ENCODE data around the gene CACNB4.

Gene CACNB4

DNA sequence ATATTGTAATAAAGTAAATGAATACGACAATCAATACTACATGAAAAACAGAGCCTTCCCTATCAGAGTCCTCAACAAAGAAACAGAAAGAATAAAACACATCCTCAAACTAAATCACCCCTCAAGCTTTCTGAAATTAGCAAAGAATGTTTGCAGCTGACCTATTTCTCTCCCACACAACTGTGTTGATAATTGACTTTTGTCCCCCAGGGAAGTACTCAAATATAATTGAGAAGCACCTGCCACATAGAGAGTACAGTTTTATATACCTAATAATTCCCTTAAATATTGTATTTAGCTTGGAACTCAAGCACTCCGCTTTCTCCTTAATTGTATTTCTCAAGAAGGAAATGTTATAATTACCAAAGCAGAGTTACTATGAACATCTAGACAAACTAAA is 12.6 kb downstream of the CACNB4 start:
- DNase-seq, result peak; percentile 42

DNA sequence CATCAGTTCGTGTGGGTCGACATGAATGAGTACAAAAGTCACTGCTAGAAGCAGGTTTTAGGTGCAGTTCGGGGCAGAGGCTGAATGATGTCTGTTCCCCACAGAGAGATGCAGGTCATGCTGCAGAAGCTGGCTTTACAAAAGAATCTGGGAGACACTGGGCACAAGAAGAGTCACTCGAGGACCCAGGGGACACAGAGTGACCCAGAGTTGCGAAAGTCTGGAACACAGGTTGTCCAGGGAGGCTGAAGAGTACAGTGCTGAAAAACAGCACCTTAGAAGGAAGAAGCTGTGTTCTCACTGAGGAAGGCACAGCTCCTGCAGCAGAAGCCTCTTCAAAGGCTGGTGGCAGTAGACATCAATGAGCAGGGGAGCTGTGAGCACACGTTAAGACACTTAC is 14.8 kb downstream of the CACNB4 start:
- DNase-seq, result no peak

DNA sequence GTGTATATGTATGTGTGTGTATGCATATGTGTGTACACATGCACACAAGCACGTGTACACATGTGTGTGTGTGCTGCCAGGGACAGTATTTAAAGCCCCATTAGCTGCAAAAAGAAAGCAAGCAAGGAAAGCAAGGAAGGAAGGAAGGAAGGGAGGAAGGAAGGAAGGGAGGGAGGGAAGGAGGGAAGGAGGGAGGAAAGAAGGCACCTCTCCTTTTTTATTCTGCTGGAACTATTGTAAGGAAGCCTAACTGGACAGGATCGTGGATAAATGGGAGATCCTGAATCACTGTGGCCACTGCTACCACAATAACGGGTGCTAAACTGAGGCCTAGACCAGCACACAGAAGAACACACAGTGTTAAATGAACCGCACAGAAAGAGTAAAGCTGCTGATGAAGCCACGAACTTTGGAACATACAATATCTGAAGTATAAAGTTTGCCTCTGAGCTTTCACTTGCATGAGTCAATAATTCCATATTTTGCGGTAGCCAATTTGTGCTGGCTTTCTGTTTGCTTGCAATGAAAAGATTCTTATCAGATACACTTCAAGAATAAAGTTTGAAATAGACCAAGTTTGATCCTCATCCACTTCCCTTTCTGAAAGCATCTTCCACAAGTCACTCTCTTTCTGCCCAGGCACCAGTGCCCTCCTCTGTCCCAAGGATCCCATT is 15.5 kb downstream of the CACNB4 start:
- DNase-seq, result no peak

DNA sequence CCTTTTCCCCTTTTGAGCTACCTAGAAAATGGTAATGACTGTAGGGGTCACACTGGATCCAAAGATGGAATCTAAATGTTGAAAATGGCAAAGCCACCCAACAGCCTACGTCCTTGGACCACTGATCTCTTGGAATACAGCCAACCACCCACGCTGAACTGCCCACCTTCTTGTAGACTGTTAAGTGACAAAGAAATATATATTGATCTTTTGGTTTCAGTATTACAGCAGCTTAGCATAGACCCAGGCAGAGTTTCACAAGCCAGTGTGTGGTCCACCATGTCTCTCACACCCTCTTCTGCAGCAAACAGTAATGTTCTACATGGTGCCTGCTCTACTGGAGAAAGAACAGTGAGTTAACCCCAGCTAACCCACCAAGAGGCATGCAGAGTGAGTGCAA is 20.2 kb downstream of the CACNB4 start:
- no peak for DNase-seq

DNA sequence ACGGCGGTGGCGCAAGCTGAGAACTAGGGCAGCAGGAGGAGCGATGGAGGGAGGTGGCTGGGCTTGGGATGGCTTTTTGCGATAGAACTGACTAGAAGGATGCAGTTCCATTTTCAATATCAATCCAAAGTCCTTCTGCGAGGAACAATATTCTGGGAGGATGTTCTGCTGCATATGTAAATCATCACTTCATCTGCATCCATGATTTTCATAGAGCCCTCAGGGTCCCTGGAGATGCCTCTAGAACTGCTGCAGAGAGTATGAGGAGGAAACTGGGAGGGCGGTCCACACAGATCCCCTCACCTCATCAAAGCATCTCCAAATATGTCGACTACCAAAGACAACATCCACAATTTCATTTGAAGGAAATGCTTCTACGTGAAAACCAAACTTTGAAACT is 20.8 kb downstream of the CACNB4 start:
- no peak for DNase-seq

DNA sequence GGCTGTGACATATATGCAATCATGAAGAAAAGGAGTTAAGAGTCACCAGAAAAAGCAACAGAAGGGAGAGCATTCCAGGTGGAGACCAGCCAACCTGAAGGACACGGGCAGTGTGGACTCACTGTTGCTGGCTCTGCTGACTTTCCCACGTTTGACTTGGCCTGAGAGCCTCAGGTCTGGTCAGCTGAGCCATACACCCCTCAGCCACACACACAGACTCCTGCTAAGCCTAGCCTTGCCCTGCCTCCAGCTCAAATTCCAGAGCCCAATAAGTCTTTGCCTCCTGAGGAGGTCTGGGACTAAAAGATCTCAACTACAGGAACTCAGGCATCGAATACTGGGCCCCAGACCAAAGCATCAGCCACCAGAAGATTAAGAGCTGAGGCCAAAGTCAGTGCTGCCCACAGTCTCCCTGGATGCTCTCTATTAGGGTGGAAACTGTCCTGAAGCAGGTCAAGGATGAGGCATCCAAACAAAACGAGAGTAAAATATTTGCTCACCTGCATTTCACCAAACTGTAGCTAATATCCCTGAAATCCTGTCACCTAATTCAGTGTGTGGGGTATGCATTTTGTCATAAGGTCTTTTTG is 23.3 kb downstream of the CACNB4 start:
- no peak for DNase-seq

DNA sequence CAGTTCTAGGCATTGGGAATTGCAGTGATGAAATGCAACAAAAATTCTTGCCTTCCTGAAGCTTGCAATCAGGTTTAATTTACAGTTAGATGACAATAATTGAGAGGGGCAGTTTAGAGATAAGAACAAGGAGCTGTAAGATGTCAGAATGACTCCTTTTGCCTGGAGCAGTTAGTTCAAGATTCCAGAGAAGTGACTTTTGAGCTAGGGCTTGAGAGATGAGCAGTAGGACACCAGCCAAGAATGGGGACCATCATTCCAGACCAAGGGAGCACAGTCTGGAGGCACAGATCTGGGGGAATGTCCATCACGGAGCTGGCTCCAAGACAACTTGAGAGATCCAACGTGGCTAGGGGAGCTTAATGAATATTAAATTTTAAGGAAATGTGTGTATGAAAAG is 26.8 kb downstream of the CACNB4 start:
- DNase-seq, result no peak

DNA sequence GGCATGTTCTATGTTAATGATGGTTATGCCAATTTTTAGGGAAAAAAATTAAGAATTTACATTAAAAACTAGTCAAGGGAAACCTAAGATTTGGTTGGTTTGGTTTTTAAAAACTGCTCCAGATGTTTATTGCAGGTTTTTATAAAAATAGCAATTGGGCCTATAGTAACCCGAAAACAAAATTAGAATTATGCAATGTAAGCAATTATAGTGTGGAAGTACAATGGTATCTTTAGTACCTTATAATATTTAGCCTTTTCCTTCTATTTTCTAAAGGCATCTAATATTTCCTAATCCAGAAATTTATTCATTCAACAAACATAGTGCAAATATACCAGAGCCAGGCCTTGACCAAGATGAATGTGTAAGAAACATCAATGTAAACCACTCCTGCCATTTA is 27.3 kb downstream of the CACNB4 start:
- no peak for DNase-seq

DNA sequence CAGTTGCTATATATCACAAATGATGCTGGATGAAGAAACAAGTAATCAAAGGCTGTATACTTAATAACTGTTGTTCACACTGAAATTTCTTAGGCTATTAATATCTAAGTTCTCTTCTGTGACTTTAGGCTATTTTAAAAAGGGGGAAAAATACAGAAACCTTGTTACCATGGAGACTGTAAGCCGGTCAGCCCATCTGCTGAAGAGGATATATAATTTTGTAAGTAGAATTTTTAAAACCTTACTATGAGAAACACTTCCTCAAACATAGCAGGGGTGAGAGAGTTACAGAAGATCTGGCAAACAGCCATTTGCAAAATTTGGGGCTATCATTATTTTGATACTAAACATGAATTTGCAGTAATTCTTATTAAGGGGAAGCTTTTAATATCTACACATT is 27.8 kb downstream of the CACNB4 start:
- DNase-seq, result no peak

DNA sequence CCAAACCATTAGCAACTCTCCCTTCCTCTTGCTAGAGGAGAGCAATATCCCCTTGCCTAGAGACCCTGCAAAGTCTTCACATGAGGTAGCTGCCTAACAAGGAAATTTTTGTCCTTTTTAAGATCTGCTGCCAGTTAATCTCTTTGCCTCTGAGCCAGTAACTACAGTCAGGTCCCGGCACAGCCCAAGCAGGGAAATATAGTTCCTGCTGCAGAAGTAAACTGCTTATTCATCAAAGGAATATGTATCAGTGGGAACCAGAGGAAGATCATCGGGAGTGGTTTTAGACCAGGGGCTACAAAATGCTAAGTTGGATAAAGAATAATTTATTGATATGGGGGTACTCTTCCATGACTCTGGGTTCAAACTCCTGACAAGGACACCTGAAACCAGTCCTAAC is 30.6 kb downstream of the CACNB4 start:
- no peak for DNase-seq

DNA sequence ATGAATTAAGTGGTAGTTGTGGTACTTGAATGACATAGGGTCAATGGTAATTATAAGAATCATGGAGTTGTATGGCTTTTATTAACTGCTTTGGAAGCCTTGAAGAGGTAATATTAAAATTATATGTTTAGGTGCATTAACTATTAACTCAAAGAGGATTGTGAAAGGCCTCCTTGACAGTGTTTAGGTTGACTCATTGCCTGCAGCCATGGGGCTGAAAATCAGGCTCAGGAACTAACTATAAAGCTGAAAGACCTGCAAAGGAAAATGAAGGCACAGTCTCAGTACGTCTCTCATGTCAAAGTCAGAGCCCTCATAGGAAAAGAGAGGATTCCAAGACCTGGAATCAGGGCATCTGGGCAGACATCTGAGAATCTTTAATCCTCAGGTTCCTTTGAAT is 31.0 kb downstream of the CACNB4 start:
- DNase-seq, result no peak

DNA sequence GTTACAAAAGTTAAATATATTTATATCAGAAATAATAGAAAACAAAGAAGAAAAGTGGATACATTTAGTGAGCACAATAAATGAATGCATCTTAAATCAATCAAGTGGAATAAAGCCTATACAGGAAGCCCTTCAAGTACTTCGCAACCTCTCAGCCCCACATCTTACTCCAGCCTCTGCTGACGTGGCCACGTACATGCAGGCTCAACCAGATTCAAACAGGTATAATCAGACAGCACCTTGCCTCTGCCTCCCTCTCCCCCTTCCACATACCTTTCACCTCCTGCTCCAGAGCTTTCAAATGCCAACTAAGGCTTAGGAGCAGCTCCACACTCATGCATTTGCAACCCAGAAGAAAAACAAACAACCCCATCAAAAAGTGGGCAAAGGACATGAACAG is 32.9 kb downstream of the CACNB4 start:
- DNase-seq, result no peak

DNA sequence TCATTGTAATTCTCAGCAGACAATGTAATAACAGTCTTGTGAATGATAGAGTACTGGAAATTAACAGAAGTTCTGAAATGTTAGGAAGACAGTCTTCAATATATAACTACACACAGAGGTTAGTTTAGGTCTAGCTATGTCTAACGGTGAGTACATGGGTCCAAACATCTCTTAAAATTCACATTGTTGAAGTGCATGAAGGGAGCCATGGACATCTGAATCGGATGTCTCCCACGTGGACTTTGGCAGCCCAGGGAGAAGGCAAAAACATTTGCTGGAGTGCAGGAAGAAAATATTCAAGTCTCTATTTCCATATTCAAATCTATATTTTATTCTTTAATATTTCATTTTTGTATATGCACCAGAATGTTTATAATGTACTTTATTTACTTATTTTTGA is 34.8 kb downstream of the CACNB4 start:
- no peak for DNase-seq

DNA sequence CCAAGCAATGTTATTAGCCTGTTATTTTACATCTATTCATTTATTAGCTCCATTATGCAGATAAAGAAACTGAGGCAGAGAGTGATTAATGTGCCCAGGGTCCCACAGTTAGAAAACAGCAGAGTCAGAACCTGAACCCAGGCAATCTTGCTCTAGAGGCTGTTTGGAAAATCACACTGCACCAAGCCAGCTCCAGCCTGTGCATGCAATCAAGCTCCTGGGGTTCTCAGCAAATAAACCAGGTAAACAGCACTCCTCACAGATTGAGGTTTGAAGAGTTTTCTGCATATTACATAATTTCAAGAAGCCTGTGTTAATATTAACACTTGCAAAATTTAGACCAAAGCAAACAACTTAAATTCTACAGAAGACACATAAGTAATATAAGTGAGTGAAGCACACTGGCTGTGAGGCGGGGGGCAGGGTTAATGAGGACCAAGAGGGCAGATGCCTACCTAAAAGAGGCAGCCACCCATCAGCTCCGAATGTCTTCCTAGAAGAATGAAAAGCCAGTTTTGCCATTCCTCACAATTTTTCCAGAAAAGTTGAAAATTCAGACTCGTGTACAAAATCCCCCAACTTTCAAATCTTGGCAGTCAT is 35.4 kb downstream of the CACNB4 start:
- DNase-seq, result no peak

DNA sequence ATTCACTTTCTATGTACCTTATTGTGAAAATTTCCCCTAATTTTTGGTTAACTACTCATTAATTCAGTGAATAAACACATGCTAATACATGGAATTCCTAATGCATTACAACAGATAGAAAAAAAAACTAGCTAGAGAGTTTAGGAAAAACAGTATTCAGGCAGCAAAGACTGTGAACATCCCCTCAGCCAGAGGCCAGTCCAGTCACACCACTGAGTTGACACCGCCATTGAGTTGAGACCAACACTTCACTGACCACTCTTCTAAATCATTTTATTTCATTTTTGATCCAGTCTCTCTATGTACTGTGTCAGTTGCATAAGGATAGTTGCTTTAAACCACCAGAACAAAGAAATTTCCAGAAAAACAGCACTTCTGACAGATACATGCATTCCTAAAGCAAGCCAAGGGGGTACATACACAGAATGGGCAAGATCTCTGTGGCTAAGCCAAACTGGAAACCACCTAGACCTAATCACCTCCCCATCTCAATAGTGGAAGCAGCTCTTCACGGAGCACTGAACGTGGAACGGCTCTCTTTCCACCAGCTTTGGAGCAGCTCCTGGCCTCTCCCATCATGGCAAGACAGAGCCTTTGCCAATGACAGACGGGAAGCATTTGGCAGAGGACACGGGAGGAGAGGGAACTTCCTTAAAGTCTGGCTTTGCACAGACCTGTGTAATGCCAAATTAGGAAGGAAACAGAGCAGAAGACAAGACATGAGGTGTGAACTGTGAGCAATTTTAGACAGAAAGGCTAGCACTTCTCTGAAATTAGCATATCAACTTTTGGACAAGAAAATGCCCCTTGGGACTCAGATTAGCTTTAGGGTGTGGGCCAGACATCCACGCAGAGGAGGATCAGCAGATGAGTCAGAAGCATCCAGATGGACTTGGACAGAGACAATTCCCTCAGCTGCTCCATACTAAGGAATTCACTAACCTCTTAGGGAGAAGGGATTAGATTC is 36.4 kb downstream of the CACNB4 start:
- DNase-seq, result no peak

DNA sequence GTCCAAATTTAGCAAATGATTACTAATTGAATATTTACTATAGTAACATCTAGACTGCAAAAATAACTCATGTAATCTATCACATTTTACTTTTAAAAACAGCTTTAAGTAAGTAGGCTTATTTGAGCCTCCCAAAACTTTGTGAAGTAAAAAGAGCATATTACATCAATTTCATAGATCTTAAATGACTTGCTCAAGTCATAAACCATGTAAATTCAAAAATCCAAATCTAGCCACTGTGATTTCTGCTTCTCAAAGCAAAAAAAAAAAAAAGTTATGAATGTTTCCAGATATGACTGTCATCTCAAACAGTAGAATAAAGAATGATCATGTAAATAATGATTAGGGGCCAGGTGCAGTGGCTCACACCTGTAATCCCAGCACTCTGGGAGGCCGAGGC is 37.5 kb downstream of the CACNB4 start:
- no peak for DNase-seq

DNA sequence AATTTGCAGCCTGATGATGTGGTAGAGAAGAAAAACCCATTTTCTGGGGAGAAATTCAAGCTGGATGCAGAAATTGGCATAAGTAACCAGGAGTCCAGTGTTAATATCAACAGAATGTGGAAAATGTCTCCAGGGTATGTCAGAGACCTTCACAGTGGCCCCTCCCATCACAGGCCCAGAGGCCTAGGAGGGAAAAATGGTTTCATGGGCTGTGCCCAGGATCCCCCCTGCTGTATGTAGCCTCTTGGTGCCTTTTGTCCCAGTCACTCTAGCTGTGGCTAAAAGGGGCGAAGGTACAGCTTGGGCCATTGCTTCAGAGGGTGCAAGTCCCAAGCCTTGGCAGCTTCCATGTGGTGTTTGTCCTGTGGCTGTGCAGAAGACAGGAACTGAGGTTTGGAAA is 40.2 kb downstream of the CACNB4 start:
- no peak for DNase-seq

DNA sequence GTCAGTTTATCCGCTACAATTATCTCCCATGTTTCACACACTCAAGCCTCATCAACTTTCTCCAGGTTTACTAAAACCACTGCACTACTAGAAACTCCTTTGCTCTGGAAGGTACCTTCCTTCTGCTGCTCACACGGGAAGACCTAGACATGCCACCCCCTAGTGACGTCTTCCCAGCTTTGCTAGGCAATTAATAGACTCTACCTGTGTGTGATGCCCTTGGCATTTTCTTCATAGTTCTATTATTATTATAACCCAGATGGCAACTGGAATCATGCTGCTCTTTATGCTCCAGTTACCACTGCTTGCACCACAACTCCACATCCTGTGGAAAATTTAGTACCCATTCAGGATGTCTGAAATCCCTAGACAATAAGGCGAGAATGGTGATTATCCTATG is 42.4 kb downstream of the CACNB4 start:
- DNase-seq, result no peak

DNA sequence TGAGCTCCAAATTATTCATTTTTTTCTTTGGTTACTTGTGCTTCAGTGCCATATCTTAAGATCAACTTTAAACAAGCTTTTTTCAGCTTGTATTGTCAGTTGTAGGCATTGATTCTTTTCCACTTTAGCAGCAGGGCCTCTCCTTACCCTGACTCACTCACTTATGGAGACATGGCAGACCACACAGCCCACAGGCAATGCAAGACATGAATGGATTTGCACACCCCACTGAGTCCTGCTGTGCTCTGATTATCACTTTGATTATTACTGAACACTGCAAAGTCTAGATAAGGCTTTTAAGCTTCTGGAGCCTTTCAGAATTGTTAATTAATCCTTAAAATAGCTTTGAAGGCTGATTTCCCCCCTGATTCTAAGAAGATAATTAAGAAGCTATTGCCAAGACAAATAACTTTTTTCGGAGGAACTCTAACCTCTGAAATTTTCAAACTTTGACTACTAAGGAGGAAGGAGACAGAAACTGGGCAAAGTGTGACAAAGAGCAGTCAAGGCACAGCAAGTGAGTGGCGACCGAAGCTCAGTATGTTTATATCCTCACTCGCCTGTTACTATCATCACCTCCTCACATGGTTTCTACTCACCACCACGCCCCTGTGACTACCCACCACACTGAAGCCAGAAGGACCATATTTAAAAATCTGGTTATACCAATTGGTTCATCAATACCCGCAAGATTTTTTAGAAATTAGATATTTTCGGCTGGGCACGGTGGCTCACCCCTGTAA is 43.3 kb downstream of the CACNB4 start:
- DNase-seq, result no peak

DNA sequence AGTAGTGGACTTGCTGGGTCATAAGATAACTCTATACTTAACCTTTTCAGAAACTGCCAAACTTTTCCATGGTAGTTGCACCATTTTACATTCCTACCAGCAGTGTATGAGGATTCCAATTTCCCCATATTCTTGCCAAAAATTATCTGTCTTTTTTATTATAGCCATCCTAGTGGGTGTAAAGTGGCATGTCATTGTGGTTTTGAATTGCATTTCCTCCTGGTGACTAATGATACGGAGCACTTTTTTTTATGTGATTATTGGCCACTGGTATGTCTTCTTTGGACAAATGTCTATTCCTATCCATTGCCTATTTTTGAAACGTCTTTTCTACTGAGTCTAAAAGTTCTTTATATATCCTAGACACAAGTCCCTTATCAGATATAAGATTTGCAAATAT is 44.3 kb downstream of the CACNB4 start:
- DNase-seq, result no peak

DNA sequence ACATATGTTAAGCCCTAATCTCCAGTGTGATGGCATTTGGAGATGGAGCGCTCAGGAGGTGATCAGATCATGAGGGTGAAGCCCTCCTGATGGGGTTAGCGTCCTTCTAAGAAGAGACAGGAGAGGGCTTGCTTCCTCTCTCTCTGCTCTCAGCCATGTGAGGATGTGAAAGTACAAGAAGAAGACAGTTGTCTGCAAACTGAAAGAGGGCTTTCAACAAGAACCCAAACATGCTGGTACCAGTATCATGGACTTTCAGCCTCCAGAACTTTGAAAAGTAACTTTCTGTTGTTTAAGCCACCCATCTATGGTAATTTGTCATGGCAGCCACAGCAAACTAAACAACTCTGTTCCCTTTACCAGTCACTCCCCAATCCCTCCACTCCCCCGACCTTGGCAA is 47.4 kb downstream of the CACNB4 start:
- DNase-seq, result no peak

DNA sequence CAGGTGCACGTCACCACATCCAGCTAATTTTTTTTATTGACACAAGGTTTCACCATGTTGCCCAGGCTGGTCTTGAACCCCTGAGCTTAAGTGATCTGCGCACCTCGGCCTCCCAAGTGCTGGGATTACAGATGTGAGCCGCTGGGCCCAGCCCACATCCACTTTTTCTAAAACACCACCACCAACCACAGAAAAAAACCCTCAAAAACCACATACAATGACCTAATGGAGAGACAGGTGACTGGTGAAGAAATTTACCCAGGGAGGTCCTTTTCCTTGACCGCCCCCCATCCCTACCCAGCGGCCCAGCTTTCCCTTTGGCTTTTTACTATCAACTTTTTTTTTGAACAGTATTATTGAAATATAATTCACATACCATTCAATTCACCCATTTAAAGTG is 47.9 kb downstream of the CACNB4 start:
- no peak for DNase-seq

DNA sequence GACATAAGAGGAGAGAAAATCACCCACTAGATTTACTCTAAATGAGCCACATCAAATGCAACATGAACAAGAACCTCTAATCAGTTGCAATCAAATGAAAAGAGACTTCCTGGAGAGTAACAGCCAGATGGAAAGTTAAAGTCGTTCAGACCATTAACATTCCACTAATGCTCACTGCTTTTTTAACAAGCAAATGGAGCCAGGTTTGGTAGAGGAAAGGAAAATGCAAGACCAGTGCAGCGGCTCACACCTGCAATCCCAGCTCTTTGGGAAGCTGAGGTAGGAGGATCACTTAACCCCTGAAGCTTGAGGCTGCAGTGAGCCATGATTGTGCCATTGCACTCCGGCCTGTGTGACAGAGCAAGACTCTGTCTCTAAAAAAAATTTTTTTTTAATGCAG is 48.5 kb downstream of the CACNB4 start:
- DNase-seq, result no peak

Data from NCI-H1105 (cell line).